Kidney epithelial cell (primary cell): Measurements from ENCODE around the gene CCND2. TPM values are rescaled to one million over a fixed set of nuclear protein-coding genes. Genes with fewer than 3 reads are reported as not detected.

Source experiments
- DNase-seq: peaks from one replicate; pipeline ENCODE4 v3.0.0-alpha.2; 2010; ENCODE audit warnings: low read depth
- H3K27me3 ChIP-seq: 2 replicates; pipeline ENCODE4 v1.6.0; 2011; ENCODE audit warnings: low read length; ENCODE audit not compliant: control insufficient read depth, insufficient read depth
- H3K36me3 ChIP-seq: 2 replicates; pipeline ENCODE4 v1.5.1; 2011; ENCODE audit warnings: low read length; ENCODE audit not compliant: control insufficient read depth, insufficient read depth
- H3K4me3 ChIP-seq: 2 replicates; pipeline ENCODE4 v1.5.1; 2011; ENCODE audit warnings: low read depth, mild to moderate bottlenecking, control low read depth, low read length
- total RNA-seq: library from RNA; depleted of rRNA; stranded (reverse); fragments of >200 nt; gene quantifications from 2 replicates; pipeline ENCODE4 v1.2.3, GENCODE V29; 2015
- TF ChIP-seq, protein P1 (sequence below): IDR thresholded peaks from 2 replicates; pipeline ENCODE4 v1.5.1; 2011; ENCODE audit warnings: mild to moderate bottlenecking, moderate library complexity, low read length, control low read depth, inconsistent platforms; ENCODE audit not compliant: insufficient read depth, poor library complexity, severe bottlenecking

The CCND2 gene
- total RNA-seq, 1 donor from 2014 or later: 88.3 TPM

DNA sequence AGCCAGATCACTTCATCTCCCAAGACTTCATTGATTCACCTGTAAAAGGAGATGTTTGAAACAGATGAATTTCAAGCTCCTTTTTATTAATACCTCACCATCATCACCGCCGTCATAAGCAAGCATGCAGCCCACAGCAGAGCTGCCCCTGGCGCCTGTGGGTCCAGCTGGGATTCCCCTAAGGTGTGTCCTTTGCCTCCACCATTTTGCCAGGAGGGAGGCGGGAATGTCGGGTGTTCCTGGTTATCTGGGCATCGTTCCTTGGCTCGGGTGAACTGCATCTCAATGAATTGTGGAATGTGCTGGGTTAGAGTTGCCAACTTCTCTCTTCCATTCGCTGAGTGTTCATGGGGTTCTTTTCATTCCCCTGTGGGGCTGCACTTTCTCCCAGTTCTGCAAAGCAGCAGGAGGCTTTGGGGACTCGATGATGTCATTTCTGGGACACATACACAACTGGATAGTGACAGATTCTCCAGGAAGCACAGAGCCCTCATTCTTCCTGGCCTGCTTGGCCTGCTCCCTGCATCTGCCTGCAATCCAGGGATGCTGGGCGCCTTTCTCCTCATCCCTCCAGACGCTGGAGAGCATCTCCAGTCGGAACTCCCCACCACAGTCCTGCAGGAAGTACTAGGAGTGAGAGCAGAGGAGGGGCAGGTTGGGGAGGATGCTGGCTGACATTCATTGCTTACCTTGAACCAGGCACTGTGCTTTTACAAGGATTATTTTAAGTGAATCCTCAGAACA, 10.1 kb downstream of the CCND2 start:
- no peak overlapping the region for H3K4me3 ChIP-seq
- H3K36me3 ChIP-seq: no peaks in the 10 kb centered on the region

DNA sequence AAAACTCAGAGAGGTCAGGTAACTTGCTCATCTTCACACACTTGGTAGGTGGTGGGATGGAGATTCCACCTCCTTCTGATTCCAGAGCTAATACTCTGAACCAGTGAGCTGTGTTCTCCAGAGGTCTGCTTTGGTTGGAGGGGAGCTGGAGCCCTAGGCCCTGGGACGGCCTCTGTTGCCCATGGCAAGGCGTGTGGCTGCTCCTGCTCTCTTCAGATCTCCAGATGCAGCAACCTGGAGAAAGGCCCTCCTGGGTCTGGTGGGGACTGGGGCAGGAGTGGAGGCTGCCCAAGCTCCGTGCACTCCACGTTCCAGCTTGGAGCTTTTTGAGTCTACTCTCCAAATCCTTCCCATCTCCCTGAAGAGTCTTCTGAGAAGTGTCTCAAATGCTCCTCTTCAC, 10.7 kb downstream of the CCND2 start:
- H3K4me3 ChIP-seq: no peak overlapping the region
- H3K27me3 ChIP-seq: peaks cover 2% of the 10 kb centered on the region
- DNase-seq: no peak
- H3K36me3 ChIP-seq: no peaks in the 10 kb centered on the region
- TF ChIP-seq, protein P1, sequence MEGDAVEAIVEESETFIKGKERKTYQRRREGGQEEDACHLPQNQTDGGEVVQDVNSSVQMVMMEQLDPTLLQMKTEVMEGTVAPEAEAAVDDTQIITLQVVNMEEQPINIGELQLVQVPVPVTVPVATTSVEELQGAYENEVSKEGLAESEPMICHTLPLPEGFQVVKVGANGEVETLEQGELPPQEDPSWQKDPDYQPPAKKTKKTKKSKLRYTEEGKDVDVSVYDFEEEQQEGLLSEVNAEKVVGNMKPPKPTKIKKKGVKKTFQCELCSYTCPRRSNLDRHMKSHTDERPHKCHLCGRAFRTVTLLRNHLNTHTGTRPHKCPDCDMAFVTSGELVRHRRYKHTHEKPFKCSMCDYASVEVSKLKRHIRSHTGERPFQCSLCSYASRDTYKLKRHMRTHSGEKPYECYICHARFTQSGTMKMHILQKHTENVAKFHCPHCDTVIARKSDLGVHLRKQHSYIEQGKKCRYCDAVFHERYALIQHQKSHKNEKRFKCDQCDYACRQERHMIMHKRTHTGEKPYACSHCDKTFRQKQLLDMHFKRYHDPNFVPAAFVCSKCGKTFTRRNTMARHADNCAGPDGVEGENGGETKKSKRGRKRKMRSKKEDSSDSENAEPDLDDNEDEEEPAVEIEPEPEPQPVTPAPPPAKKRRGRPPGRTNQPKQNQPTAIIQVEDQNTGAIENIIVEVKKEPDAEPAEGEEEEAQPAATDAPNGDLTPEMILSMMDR: no peak

More for the DNA sequence above, 10.1 kb downstream of the CCND2 start:
- TF ChIP-seq, protein P1: no peak
- DNase-seq: no peak
- peaks cover 1% of the 10 kb centered on the region for H3K27me3 ChIP-seq

DNA sequence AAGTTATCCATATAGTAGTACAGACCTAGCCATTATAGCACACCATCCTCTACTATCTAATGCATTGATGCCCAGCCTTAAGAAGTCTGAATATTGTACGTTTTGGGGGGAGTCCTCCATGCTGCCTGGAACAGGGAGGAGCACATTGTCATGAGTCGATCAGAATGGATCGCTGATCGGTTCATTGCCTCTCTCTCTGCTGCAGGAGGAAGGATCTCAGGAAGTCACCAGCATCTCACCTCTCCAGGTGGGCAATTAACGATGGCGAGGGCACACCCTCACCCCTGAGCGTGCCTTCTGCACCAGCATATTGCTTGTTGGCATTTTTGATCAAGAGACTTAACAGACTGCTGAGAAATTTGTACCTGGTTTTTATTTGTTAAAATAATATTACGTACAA, 11.5 kb downstream of the CCND2 start:
- Histone ChIP-seq H3K4me3 (no peak overlapping the region), H3K27me3 (peaks cover 2% of the 10 kb centered on the region), H3K36me3 (no peaks in the 10 kb centered on the region)
- DNase-seq: no peak
- TF ChIP-seq, protein P1: no peak

DNA sequence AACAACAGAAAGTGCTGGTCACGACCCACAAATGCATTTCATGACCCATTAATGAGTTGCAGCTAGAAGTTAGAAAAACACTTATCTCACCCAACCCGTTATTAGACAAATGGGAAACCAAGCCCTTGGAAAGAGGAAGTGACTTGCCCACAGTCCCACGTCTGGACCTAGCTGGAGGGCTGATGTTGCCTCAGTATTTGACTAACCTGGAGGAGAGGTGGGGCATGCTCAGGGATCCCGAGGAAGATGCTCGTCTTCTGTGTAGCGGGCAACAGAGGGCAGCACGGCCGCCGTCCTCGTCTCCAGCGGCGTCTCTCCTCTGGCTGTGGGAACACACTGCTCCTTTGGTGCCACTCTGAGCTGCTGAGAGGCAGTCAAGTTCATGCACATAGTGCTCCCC, 12.7 kb downstream of the CCND2 start:
- no peak for DNase-seq
- TF ChIP-seq, protein P1: no peak
- Histone ChIP-seq H3K36me3 (no peaks in the 10 kb centered on the region), H3K4me3 (no peak overlapping the region), H3K27me3 (peaks cover 2% of the 10 kb centered on the region)

DNA sequence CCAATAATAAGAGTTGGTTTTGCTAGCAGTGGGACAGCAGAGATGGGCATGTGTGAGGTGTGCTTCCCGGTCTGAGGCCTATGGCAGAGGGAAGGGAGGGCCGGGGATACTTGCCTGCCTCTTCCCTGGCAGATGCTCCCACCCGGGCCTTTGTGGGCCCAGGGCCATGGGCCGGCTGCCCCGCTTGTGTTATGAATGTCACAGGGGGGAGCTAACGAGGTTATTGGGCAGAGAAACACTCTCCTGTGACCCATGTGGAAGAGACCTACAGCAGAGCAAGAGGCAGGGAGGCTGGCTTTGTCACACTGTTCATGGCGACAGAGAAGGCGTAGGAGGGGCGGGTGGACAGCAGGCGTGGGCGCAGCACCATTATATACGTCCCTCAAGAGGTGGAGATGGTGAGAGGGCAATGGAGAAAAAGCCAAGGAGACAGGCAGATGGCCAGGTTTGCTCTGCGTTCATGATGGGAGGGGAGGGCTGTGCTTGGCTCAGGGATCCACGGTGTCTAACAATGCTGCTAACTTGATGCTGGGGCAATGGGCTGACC, 13.3 kb downstream of the CCND2 start:
- Histone ChIP-seq H3K4me3 (no peak overlapping the region), H3K36me3 (no peaks in the 10 kb centered on the region), H3K27me3 (peaks cover 2% of the 10 kb centered on the region)
- TF ChIP-seq, protein P1: no peak
- no peak for DNase-seq
